ENCODE results near the gene PLPP3.

PLPP3 gene

GRCh38 chr1:56456435-56457101 lies 122.8 kb downstream of the PLPP3 start:
- no peak for DNase-seq

- DNase-seq: no peak
These were observed 125.8 kb downstream of the PLPP3 start for GRCh38 chr1:56453417-56454078.

GRCh38 chr1:56453016-56453415 lies 126.3 kb downstream of the PLPP3 start:
- DNase-seq: no peak

- no peak for DNase-seq
These were observed 127.0 kb downstream of the PLPP3 start for GRCh38 chr1:56452027-56453011.

GRCh38 chr1:56451491-56451890 lies 127.9 kb downstream of the PLPP3 start:
- DNase-seq: no peak

GRCh38 chr1:56450004-56450666 lies 129.2 kb downstream of the PLPP3 start:
- DNase-seq: no peak

GRCh38 chr1:56448529-56449300 lies 130.6 kb downstream of the PLPP3 start:
- no peak for DNase-seq

- no peak for DNase-seq
These were observed 131.5 kb downstream of the PLPP3 start for GRCh38 chr1:56447823-56448222.

GRCh38 chr1:56446531-56447098 lies 132.7 kb downstream of the PLPP3 start:
- no peak for DNase-seq

GRCh38 chr1:56444960-56445646 lies 134.3 kb downstream of the PLPP3 start:
- DNase-seq: no peak
